NCI-H1436 treated with DMSO at 0.1 percent for 48 hours (cell line): ENCODE results near the gene SNX14.
"Not testable (repeated sequence)": the region's sequence is repeated elsewhere in the genome, so short reads cannot be mapped to it uniquely, and the experiment has no call there.

Source experiments
- DNase-seq: peaks from one replicate; lab custom pipeline; 2025; lab: John Stamatoyannopoulos, UW

The SNX14 gene

GRCh38 chr6:85582832-85583231, 10.8 kb downstream of the SNX14 start:
- DNase-seq = not testable (repeated sequence)

- DNase-seq = no peak
Observed at GRCh38 chr6:85581572-85581971, 12.1 kb downstream of the SNX14 start.

- DNase-seq = no peak
Observed at GRCh38 chr6:85580878-85581267, 12.8 kb downstream of the SNX14 start.

- no peak for DNase-seq
Observed at GRCh38 chr6:85580118-85580877, 13.4 kb downstream of the SNX14 start.

GRCh38 chr6:85579581-85579980, 14.1 kb downstream of the SNX14 start:
- DNase-seq = no peak

GRCh38 chr6:85576476-85576875, 17.2 kb downstream of the SNX14 start:
- DNase-seq = no peak

GRCh38 chr6:85574932-85575598, 18.6 kb downstream of the SNX14 start:
- no peak for DNase-seq

GRCh38 chr6:85569323-85569722, 24.3 kb downstream of the SNX14 start:
- DNase-seq = no peak

- no peak for DNase-seq
Observed at GRCh38 chr6:85568411-85568810, 25.2 kb downstream of the SNX14 start.

- DNase-seq = no peak
Observed at GRCh38 chr6:85565736-85566135, 27.9 kb downstream of the SNX14 start.

- not testable (repeated sequence) for DNase-seq
Observed at GRCh38 chr6:85564223-85564622, 29.4 kb downstream of the SNX14 start.

- no peak for DNase-seq
Observed at GRCh38 chr6:85561750-85562357, 31.8 kb downstream of the SNX14 start.

GRCh38 chr6:85556992-85557668, 36.5 kb downstream of the SNX14 start:
- DNase-seq = no peak

- no peak for DNase-seq
Observed at GRCh38 chr6:85552652-85553051, 41.0 kb downstream of the SNX14 start.

- no peak for DNase-seq
Observed at GRCh38 chr6:85551264-85551663, 42.4 kb downstream of the SNX14 start.

- DNase-seq = no peak
Observed at GRCh38 chr6:85547719-85548118, 45.9 kb downstream of the SNX14 start.

- DNase-seq = no peak
Observed at GRCh38 chr6:85544776-85545175, 48.9 kb downstream of the SNX14 start.

- no peak for DNase-seq
Observed at GRCh38 chr6:85537055-85537494, 56.6 kb downstream of the SNX14 start.

GRCh38 chr6:85524281-85524680, 69.4 kb downstream of the SNX14 start:
- DNase-seq = not testable (repeated sequence)

GRCh38 chr6:85516168-85516567, 77.5 kb downstream of the SNX14 start:
- no peak for DNase-seq

GRCh38 chr6:85506441-85507093, 87.1 kb downstream of the SNX14 start:
- no peak for DNase-seq
